HG03060 (cell line): Measurements from ENCODE around the gene CDYL.
"Not testable (repeated sequence)": the region's sequence is repeated elsewhere in the genome, so short reads cannot be mapped to it uniquely, and the experiment has no call there.

Source experiments
- ATAC-seq: cut with Tn5 transposase; IDR thresholded peaks from one replicate; pipeline ENCODE4 v1.9.1; 2021; ENCODE audit warnings: low read depth, moderate number of reproducible peaks; ENCODE audit not compliant: unreplicated experiment

Gene CDYL

GRCh38 chr6:4829089-4829488, 52.9 kb downstream of the CDYL start:
- no peak for ATAC-seq

GRCh38 chr6:4835540-4835939, 59.3 kb downstream of the CDYL start:
- not testable (repeated sequence) for ATAC-seq

- no peak for ATAC-seq
These were observed 64.0 kb downstream of the CDYL start for GRCh38 chr6:4840169-4840568.

- ATAC-seq: no peak
These were observed 67.9 kb downstream of the CDYL start for GRCh38 chr6:4844108-4844507.

GRCh38 chr6:4846387-4846786, 70.2 kb downstream of the CDYL start:
- no peak for ATAC-seq

- ATAC-seq: no peak
These were observed 72.3 kb downstream of the CDYL start for GRCh38 chr6:4848382-4849068.

- ATAC-seq: no peak
These were observed 73.2 kb downstream of the CDYL start for GRCh38 chr6:4849226-4850022.

GRCh38 chr6:4851035-4851434, 74.8 kb downstream of the CDYL start:
- no peak for ATAC-seq

GRCh38 chr6:4852186-4852585, 76.0 kb downstream of the CDYL start:
- not testable (repeated sequence) for ATAC-seq

- ATAC-seq: no peak
These were observed 76.7 kb downstream of the CDYL start for GRCh38 chr6:4852938-4853337.

GRCh38 chr6:4853349-4853748, 77.1 kb downstream of the CDYL start:
- ATAC-seq: no peak

- no peak for ATAC-seq
These were observed 77.7 kb downstream of the CDYL start for GRCh38 chr6:4853782-4854511.

GRCh38 chr6:4856785-4857184, 80.6 kb downstream of the CDYL start:
- no peak for ATAC-seq

- no peak for ATAC-seq
These were observed 82.2 kb downstream of the CDYL start for GRCh38 chr6:4858194-4859015.

GRCh38 chr6:4860387-4860786, 84.2 kb downstream of the CDYL start:
- no peak for ATAC-seq

GRCh38 chr6:4861564-4861963, 85.4 kb downstream of the CDYL start:
- no peak for ATAC-seq

- no peak for ATAC-seq
These were observed 88.3 kb downstream of the CDYL start for GRCh38 chr6:4864519-4864918.

- ATAC-seq: not testable (repeated sequence)
These were observed 88.8 kb downstream of the CDYL start for GRCh38 chr6:4865006-4865405.

- no peak for ATAC-seq
These were observed 94.8 kb downstream of the CDYL start for GRCh38 chr6:4870821-4871494.

GRCh38 chr6:4871825-4872224, 95.6 kb downstream of the CDYL start:
- ATAC-seq: no peak
